GM12801 (cell line): Measurements from ENCODE around the gene ITIH3.

Experiments
- CTCF ChIP-seq: IDR thresholded peaks from one replicate; pipeline ENCODE4 v1.5.1; 2011; ENCODE audit warnings: control low read depth; ENCODE audit not compliant: insufficient read length; ENCODE audit errors: extremely low read depth

Gene ITIH3

DNA sequence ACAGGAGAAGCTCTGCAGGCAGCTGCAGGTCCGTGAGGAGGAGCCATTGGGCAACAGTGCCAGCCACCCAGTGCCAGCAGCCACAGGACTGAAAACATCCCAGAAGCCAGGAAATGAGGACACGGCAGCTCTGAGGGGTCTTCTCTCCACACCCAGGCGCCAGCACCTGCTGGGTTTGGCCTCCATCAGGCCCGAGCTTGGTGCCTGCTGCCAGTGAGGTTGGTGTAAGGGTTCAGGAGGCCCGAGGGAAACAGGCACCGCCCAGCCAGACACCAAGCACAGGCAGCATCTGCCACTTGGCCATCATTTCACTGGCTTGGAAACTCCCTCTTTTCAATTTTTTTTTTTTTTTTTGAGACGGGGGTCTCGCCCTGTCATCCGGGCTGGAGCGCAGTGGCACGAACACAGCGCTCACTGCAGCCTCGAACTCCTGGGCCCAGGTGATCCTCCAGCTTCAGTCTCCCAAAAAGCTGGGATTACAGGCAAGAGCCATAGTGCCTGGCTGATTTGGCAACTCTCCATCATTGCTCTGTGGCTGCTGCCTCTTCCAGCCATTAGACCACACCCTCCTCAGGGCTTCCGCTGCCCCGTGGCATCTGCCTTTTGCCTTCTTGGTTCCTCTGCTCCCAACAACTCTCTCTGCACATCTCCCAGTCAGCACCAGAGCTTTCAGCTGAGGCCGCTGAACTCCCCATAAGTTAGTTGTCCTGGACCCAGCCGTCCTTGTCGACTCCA, 1.5 kb upstream of the ITIH3 start:
- TF ChIP-seq CTCF = no peak

GRCh38 chr3:52793702-52794611, 639 bp upstream of the ITIH3 start:
- no peak for TF ChIP-seq CTCF

DNA sequence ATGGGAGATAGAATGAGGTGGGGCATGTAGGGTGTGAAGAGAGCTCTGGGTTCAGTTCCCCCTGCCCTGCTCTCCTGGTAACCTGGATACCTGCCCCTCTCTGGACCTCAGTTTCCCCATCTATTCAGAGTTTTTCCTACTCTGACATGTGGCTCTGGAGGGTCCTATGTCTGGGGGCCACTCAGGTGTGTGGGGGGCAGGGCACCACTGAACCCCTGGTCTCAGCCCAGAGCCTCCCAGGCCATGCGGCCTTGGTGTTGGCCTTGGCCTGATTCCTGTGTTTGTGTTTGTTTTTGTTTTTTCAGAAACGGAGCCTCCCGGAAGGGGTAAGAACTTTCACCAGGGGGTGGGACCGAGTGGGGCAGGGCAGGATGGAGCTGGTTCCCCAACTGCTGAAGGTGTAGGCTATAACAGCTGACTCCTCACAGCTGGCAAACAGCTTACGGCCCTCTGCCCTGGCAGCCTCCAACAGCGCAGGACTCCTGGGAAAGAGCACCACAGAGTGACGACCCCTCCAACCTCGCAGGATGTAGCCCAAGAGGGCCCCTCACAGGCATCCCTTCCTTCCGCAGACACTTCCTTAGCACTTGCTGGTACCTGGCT, 803 bp downstream of the ITIH3 start:
- no peak for TF ChIP-seq CTCF

DNA sequence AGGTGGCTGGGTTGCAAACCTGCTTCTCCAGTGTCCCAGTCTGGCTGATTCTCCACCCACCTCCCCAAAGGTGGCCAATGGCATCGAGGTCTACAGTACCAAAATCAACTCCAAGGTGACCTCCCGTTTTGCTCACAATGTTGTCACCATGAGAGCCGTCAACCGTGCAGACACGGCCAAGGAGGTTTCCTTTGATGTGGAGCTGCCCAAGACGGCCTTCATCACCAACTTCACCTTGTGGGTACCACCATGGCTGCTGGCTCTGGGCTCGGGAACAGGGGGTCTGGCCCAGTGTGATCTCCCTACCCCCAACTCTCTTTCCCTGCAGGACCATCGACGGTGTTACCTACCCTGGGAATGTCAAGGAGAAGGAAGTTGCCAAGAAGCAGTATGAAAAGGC, 1.8 kb downstream of the ITIH3 start:
- no peak for TF ChIP-seq CTCF

DNA sequence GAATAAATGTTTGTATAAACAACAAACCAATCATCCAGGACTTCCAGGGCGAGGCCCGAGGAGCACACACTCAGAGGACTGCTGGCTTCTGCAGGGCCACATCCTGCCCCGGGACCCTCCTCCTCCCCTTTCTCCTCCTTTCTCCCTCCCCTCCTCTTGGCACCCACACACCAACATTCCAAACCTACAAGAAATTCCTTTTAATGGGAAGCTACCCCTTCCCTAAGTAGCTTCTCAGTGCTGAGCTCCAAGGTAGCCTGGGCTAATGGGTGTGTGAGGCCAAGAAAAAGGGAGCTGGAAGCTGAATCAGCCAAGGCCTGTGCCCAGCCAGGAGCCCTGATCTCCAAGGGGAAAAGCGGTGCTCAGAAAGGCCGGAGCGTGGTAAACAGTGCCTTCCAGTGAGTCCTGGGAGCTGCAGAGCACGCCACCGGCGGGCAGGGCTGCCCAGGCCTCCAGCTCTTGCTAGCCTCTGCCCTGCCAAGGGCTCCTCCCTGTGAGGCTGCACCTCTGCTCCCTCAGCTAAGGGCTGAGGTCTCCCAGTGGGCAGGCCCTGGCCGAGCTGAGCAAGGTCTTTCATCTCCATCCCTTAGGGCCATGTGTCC, 3.9 kb downstream of the ITIH3 start:
- TF ChIP-seq CTCF = no peak

- no peak for TF ChIP-seq CTCF
Measured at GRCh38 chr3:52798978-52799476, 4.4 kb downstream of the ITIH3 start.

DNA sequence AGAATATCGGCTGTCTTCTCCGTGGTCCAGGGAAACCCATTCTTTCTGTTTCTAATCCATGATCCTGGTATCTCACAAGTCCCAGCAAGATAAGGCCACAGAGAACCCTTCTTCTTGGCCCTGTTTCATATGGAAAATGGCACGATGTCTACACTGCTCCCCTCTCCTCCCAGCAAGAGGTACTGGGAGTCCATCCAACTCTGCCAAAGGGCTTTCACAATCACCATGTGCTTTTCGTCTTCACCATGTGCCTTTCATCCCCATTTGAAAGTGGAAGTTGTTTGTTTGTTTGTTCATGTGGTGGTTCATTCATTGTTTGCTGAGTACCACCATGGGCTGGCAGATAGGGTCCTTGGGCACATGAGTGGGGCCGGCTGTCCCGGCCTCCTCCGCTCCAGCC, 5.5 kb downstream of the ITIH3 start:
- TF ChIP-seq CTCF = no peak
